ENCODE data around the gene KCNAB2. TPM values are rescaled to one million over a fixed set of nuclear protein-coding genes. Genes with fewer than 3 reads are reported as not detected.

Gene KCNAB2
- total RNA-seq, 1 donor: 4.0 TPM

DNA sequence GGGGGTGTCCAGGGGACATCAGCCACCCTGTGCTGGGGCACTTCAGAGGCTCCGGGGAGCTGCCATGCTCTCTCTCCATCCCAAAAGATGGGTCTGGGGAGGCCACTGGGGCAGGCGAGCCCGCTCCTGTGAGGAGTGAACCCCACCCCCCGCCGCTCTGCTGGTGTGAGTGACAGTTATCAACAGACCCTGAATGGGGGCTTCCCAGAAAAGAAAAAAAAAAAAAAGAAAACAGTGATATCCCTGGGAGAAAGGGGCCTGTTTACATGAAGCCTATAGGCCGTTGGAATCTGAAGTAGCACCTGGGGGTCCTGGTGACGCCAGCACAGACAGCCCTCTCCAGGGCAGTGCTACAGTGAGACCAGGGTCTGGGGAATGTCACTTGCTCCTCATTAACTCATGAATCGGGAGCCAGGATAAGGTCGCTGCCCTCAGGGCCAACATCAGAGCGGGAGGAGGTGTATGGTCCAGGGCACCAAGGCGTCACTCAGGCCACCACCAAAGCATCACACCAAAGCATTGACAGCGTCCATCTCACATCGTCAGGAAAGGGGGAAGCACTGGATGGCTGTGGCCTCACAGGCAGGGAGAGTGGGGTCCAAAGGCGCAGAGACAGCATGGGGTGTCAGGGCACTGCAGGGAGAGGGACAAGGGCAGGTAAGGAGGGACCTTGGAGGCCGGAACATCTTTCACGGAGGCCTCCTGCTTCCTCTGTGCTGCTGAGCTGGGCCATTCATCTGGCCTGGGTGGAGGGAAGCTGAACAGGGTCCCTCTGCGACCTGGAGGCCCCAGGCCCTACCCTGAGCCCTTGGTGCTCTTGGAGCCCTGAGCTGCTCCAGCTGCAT, 45.0 kb upstream of the KCNAB2 start:
- H3K4me3 ChIP-seq (ENCODE audit: low read depth, low read length): no peak overlapping the region
- no peak for DNase-seq (ENCODE audit: low read depth)
- TF ChIP-seq, protein P1, sequence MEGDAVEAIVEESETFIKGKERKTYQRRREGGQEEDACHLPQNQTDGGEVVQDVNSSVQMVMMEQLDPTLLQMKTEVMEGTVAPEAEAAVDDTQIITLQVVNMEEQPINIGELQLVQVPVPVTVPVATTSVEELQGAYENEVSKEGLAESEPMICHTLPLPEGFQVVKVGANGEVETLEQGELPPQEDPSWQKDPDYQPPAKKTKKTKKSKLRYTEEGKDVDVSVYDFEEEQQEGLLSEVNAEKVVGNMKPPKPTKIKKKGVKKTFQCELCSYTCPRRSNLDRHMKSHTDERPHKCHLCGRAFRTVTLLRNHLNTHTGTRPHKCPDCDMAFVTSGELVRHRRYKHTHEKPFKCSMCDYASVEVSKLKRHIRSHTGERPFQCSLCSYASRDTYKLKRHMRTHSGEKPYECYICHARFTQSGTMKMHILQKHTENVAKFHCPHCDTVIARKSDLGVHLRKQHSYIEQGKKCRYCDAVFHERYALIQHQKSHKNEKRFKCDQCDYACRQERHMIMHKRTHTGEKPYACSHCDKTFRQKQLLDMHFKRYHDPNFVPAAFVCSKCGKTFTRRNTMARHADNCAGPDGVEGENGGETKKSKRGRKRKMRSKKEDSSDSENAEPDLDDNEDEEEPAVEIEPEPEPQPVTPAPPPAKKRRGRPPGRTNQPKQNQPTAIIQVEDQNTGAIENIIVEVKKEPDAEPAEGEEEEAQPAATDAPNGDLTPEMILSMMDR (IDR thresholded peaks at IDR 0.05; ENCODE audit: insufficient read depth, low read length): no peak

DNA sequence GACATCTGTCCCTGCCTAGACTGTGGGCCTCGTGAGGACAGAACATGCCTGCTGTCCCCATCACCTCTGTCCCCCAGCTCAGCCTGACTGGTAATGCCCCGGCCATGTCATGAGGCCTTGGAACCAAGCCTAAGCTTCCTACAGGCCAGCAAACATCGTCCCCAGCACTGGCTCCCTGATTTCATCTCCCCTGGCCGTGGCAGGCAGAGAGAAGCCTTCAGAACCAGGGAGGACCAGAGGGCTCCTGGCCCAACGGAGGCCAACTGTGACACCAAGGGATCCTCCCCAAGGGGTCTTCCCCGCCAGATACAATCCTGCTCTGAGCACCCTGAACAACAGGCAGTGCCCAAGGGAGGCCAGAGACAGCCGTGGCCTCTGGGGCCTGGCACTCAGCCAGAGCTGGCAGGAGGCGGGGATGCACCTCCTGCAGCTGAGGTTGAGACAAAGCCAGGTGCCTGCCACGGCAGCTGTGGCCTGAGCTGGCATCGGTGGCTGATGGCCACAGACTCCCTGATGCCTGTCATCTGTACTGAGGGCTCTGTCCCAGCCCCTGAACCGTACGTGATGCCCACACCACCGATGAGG, 43.6 kb upstream of the KCNAB2 start:
- H3K4me3 ChIP-seq (ENCODE audit: low read depth, low read length): no peak overlapping the region
- TF ChIP-seq, protein P1 (IDR thresholded peaks at IDR 0.05; ENCODE audit: insufficient read depth, low read length): no peak
- DNase-seq (ENCODE audit: low read depth): no peak

DNA sequence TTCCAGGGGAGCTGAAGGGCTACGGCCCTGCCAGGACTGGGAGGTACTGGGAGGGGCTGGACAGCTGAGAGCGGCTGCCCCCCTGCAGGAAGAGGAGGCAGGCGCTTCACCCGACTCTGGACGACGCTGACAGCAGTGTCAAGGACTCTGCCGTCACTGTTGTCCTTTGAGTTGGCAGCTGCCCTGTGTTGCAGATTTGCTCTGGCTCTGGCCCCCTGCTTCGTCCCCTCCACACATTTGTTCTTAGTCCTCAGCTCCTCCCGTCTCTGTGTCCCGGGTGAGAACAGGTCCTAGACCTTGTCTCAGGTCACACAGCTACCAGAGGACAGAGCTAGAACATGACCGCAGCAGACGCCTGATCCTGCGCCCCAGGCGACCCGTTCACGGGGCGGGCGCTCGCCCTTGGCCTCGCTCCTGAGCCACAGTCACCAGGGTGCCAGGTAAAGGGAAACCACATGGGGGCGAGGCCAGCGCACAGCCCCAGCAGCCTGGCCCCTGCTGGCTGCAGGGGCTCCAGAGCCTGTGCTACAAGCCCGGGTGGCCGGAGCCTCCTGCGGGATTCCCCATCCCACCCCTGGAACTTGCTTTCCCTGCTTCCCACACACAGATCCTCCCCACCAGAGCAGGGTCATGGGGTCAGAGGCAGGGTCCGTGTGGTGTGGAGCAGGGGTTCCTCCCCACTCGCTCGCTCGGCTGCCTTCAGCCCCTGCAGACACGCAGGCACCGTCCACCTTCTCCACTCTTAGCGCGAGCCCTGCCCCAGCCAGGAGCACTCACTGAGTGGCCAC, 42.8 kb upstream of the KCNAB2 start:
- no peak overlapping the region for H3K4me3 ChIP-seq (ENCODE audit: low read depth, low read length)
- DNase-seq (ENCODE audit: low read depth): no peak
- TF ChIP-seq, protein P1 (IDR thresholded peaks at IDR 0.05; ENCODE audit: insufficient read depth, low read length): no peak

DNA sequence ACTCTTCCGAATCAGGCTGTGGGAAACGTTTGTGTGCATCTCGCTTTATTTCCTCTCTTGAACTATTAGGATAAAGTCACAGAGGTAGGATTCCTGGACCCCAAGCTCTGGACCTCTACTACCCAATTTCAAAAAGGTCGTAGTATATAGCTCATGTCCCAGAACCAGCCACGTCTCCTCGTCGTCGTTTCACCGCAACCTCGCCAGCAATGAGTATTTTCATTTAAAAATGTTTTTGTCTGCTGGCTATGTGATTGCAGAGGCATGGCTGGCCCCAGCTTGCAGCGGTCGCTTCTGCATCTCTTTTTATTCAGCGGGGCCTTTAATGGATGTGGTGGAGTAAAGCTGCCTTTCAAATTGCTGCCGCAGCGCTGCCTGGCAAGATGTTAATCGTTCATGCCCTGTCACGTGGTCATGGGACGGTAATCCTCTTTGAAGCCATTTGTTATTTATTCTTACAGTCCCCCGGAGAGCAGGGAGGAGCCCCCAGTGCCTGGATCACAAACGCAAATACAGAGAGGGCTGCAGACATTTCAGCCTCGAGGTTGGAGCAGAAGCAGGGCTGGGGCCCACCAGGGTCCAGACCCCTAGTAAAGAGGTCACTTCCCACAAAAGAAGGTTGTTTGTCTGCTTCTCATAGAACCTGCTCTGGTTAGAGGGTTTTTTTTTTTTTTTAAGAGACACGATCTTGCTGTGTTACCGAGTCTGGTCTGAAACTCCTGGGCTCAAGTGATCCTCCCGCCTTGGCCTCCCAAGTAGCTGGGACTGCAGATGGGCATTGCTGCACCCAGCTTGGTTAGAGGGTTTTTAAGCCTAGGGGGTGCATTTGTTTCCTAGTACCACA, 41.9 kb upstream of the KCNAB2 start:
- DNase-seq (ENCODE audit: low read depth): no peak
- TF ChIP-seq, protein P1 (IDR thresholded peaks at IDR 0.05; ENCODE audit: insufficient read depth, low read length): no peak
- H3K4me3 ChIP-seq (ENCODE audit: low read depth, low read length): no peak overlapping the region

GRCh38 chr1:6004412-6005123, 41.1 kb upstream of the KCNAB2 start:
- no peak for DNase-seq (ENCODE audit: low read depth)
- H3K4me3 ChIP-seq (ENCODE audit: low read depth, low read length): no peak overlapping the region
- TF ChIP-seq, protein P1 (IDR thresholded peaks at IDR 0.05; ENCODE audit: insufficient read depth, low read length): no peak

All from fibroblast of the aortic adventitia (primary cell).